ENCODE measurements around the gene MED27. TPM values are rescaled to one million over a fixed set of nuclear protein-coding genes. Genes with fewer than 3 reads are reported as not detected.

MED27 gene
- total and polyA plus RNA-seq, 2 of the 4 experiments (the other 2 are of a cell fraction): 50.2 to 63.4 TPM

GRCh38 chr9:132005899-132006298 is 73.8 kb downstream of the MED27 start:
- POLR2A ChIA-PET (ENCODE audit: unreplicated experiment): no interaction called here
- Histone ChIP-seq H3K4me1 (ENCODE audit: control insufficient read depth, insufficient read depth, low read length) (peaks cover 12% of the 10 kb centered on the region), H2AK9ac (replicated peaks; ENCODE audit: low read depth, low read length, poor library complexity) (peak overlapping the region; percentile 73), H4K91ac (ENCODE audit: insufficient read depth, low read depth, low read length) (peak overlapping the region; percentile 69), H3K4me3 (ENCODE audit: insufficient read depth, low read depth, low read length) (no peak overlapping the region), H3K27ac (ENCODE audit: insufficient read depth, low read length) (peak overlapping the region; percentile 83; the same call in 1 of the 2 replicates), H2BK15ac (ENCODE audit: low read depth, low read length) (peak overlapping the region; percentile 61; the same call in 1 of the 3 replicates), H4K20me1 (ENCODE audit: insufficient read depth, low read length) (0 out of 2 replicates have a peak, but pooled peaks cover 9% of the 10 kb centered on the region), H2AK5ac (ENCODE audit: low read depth, low read length) (peak overlapping the region; percentile 49; the same call in 1 of the 2 replicates), H3K4ac (ENCODE audit: low read depth, low read length) (peak overlapping the region; percentile 85), H3K79me1 (ENCODE audit: low read depth in 1 of 2, low read length in 2 of 2) (peaks cover 26 to 67% of the 10 kb centered on the region in 2 experiments), H2BK5ac (ENCODE audit: low read depth, low read length, poor library complexity, severe bottlenecking) (peak overlapping the region; percentile 78), H3K9me3 (ENCODE audit: control insufficient read depth, insufficient read depth, low read length) (peaks cover 4% of the 10 kb centered on the region), H4K5ac (ENCODE audit: low read depth, low read length) (peak overlapping the region; percentile 95), H3K36me3 (ENCODE audit: control insufficient read depth, insufficient read depth, low read length) (no peaks in the 10 kb centered on the region), H3K4me2 (ENCODE audit: low read depth, low read length) (peak overlapping the region; percentile 60; the same call in 1 of the 2 replicates), H4K8ac (ENCODE audit: low read depth in 2 of 2, low read length in 2 of 2) (peak overlapping the region in 1 of 2 experiments; percentile 92; a peak in 3 of 4 replicates), H2BK20ac (ENCODE audit: low read depth, low read length) (peak overlapping the region; percentile 80), H3K23ac (ENCODE audit: low read depth, low read length) (peak overlapping the region; percentile 93), H3K9ac (ENCODE audit: low read depth, low read length) (0 out of 2 replicates have a peak overlapping the region, but pooled peaks have one; percentile 25), H3K18ac (ENCODE audit: low read depth, low read length) (peak overlapping the region; percentile 97), H3K14ac (replicated peaks; ENCODE audit: low read depth, low read length) (peak overlapping the region; percentile 94), H2BK120ac (ENCODE audit: low read depth, low read length) (peak overlapping the region; percentile 92), H3K56ac (ENCODE audit: extremely low read depth, insufficient read depth, low read length) (no peak overlapping the region; the same call in 1 of the 2 replicates), H3K9me1 (ENCODE audit: insufficient read depth, low read length) (peaks cover 22% of the 10 kb centered on the region), H3K27me3 (ENCODE audit: control insufficient read depth, insufficient read depth, low read length) (no peaks in the 10 kb centered on the region), H2AFZ (replicated peaks; ENCODE audit: low read length, poor library complexity) (no peak overlapping the region)
- 66% methylated on average over 3 of the region's 6 CpGs; no CpG with 5 or more reads in 1 of the 2 experiments for WGBS, 2 experiments (ENCODE audit: extremely low coverage in 2 of 2, insufficient read length in 1 of 2)
- CTCF ChIA-PET: interaction anchor here (0.7 kb wide), 1 partner anchor 128 kb away, joined by 3 read pairs; no protein-coding TSS in a partner anchor
- BruUV-seq (replicated peaks): no TSS peak
- in situ Hi-C loops (cut with MboI; ENCODE audit: low sequenced_read_pairs): no loop called here
- DNase-seq (peak; percentile 40), ATAC-seq (ENCODE audit: low read depth) (no peak)
- dilution Hi-C loops (cut with HindIII; ENCODE audit: low sequenced_read_pairs, unreplicated experiment): no loop called here
- no peak for TF ChIP-seq MXI1 (IDR thresholded peaks at IDR 0.05; ENCODE audit: borderline replicate concordance, low read depth, low read length)
- no peak for TF ChIP-seq BHLHE40 (IDR thresholded peaks at IDR 0.05; ENCODE audit: low read depth, low read length)
- TF ChIP-seq FOS (IDR thresholded peaks at IDR 0.05; ENCODE audit: low read depth, low read length): no peak
- TF ChIP-seq MAZ (IDR thresholded peaks at IDR 0.05; ENCODE audit: borderline replicate concordance, low read depth, low read length): no peak
- peak; percentile 55; the same call in 1 of the 2 replicates for TF ChIP-seq MAFK (IDR thresholded peaks at IDR 0.05; ENCODE audit: low read depth, low read length)
- no peak for TF ChIP-seq RFX5 (IDR thresholded peaks at IDR 0.05; ENCODE audit: low read depth, low read length)
- peak; percentile 14; the same call in 1 of the 2 replicates for TF ChIP-seq CEBPB (IDR thresholded peaks at IDR 0.05; ENCODE audit: low read depth, low read length)
- peak; percentile 20; the same call in 1 of the 2 replicates for TF ChIP-seq CTCF (conservative IDR thresholded peaks at IDR 0.05; ENCODE audit: low read depth, low read length)
- peak; percentile 94 for TF ChIP-seq NFE2L2 (IDR thresholded peaks at IDR 0.05; ENCODE audit: low read depth, low read length)
- no peak for TF ChIP-seq USF2 (IDR thresholded peaks at IDR 0.05; ENCODE audit: low read depth, low read length)
- TF ChIP-seq SMC3 (IDR thresholded peaks at IDR 0.05; ENCODE audit: low read depth, low read length): no peak
- TF ChIP-seq CHD1 (IDR thresholded peaks at IDR 0.05; ENCODE audit: low read depth, low read length): no peak
- intact Hi-C loops (cut with micrococcal nuclease): no loop called here
